ENCODE results near the gene AHCYL2.
"Not testable (repeated sequence)": the region's sequence is repeated elsewhere in the genome, so short reads cannot be mapped to it uniquely, and the experiment has no call there.

AHCYL2 gene

GRCh38 chr7:129212126-129212525, 12.7 kb upstream of the AHCYL2 start:
- DNase-seq (ENCODE audit: low read depth, low spot score): no peak
- Histone ChIP-seq H3K4me3 (no peak overlapping the region), H3K9me3 (ENCODE audit: low read depth, low read length) (no peaks in the 10 kb centered on the region), H3K9ac (ENCODE audit: insufficient read length) (no peak overlapping the region), H3K36me3 (ENCODE audit: insufficient read depth, low read length) (peaks cover 30% of the 10 kb centered on the region; the same call in 1 of the 2 replicates), H3K27ac (no peak overlapping the region)
- TF ChIP-seq FOXP2 (optimal IDR thresholded peaks at IDR 0.05; ENCODE audit: control extremely low read depth, extremely low read length, insufficient read depth): no peak
- TF ChIP-seq EZH2 (IDR thresholded peaks at IDR 0.05): no peak
- TF ChIP-seq POLR2AphosphoS5 (IDR thresholded peaks at IDR 0.05; ENCODE audit: borderline replicate concordance, low read depth, low read length): no peak

GRCh38 chr7:129212596-129212995, 12.2 kb upstream of the AHCYL2 start:
- H3K9me3 ChIP-seq (ENCODE audit: low read depth, low read length): no peaks in the 10 kb centered on the region
- H3K9ac ChIP-seq (ENCODE audit: insufficient read length): no peak overlapping the region
- H3K36me3 ChIP-seq (ENCODE audit: insufficient read depth, low read length): peaks cover 30% of the 10 kb centered on the region; the same call in 1 of the 2 replicates
- H3K27ac ChIP-seq: no peak overlapping the region
- no peak overlapping the region for H3K4me3 ChIP-seq
- no peak for DNase-seq (ENCODE audit: low read depth, low spot score)
- TF ChIP-seq POLR2AphosphoS5 (IDR thresholded peaks at IDR 0.05; ENCODE audit: borderline replicate concordance, low read depth, low read length) (no peak), EZH2 (IDR thresholded peaks at IDR 0.05) (no peak), FOXP2 (optimal IDR thresholded peaks at IDR 0.05; ENCODE audit: control extremely low read depth, extremely low read length, insufficient read depth) (no peak)

GRCh38 chr7:129213828-129214227, 11.0 kb upstream of the AHCYL2 start:
- Histone ChIP-seq H3K9me3 (ENCODE audit: low read depth, low read length) (no peaks in the 10 kb centered on the region), H3K4me3 (no peak overlapping the region), H3K27ac (no peak overlapping the region), H3K36me3 (ENCODE audit: insufficient read depth, low read length) (peaks cover 28% of the 10 kb centered on the region; the same call in 1 of the 2 replicates), H3K9ac (ENCODE audit: insufficient read length) (no peak overlapping the region)
- TF ChIP-seq POLR2AphosphoS5 (IDR thresholded peaks at IDR 0.05; ENCODE audit: borderline replicate concordance, low read depth, low read length) (no peak), FOXP2 (optimal IDR thresholded peaks at IDR 0.05; ENCODE audit: control extremely low read depth, extremely low read length, insufficient read depth) (no peak), EZH2 (IDR thresholded peaks at IDR 0.05) (no peak)
- no peak for DNase-seq (ENCODE audit: low read depth, low spot score)

GRCh38 chr7:129215691-129216090, 9.1 kb upstream of the AHCYL2 start:
- DNase-seq (ENCODE audit: low read depth, low spot score); H3K9me3 ChIP-seq (ENCODE audit: low read depth, low read length): not testable (repeated sequence)

GRCh38 chr7:129216101-129216715, 8.6 kb upstream of the AHCYL2 start:
- H3K9me3 ChIP-seq (ENCODE audit: low read depth, low read length); DNase-seq (ENCODE audit: low read depth, low spot score); H3K27ac ChIP-seq; H3K4me3 ChIP-seq; H3K36me3 ChIP-seq (ENCODE audit: insufficient read depth, low read length); H3K9ac ChIP-seq (ENCODE audit: insufficient read length): not testable (repeated sequence)

More at GRCh38 chr7:129215691-129216090, 9.1 kb upstream of the AHCYL2 start:
- H3K4me3 ChIP-seq; H3K27ac ChIP-seq; H3K9ac ChIP-seq (ENCODE audit: insufficient read length): not testable (repeated sequence)
- H3K36me3 ChIP-seq (ENCODE audit: insufficient read depth, low read length): peaks cover 14% of the 10 kb centered on the region; the same call in 1 of the 2 replicates

GRCh38 chr7:129216821-129217416, 7.9 kb upstream of the AHCYL2 start:
- not testable (repeated sequence) for H3K9ac ChIP-seq (ENCODE audit: insufficient read length); H3K4me3 ChIP-seq; H3K36me3 ChIP-seq (ENCODE audit: insufficient read depth, low read length); DNase-seq (ENCODE audit: low read depth, low spot score); H3K27ac ChIP-seq; H3K9me3 ChIP-seq (ENCODE audit: low read depth, low read length)

GRCh38 chr7:129218514-129219062, 6.2 kb upstream of the AHCYL2 start:
- Histone ChIP-seq H3K36me3 (ENCODE audit: insufficient read depth, low read length) (no peaks in the 10 kb centered on the region), H3K9ac (ENCODE audit: insufficient read length) (no peak overlapping the region), H3K4me3 (no peak overlapping the region), H3K27ac (no peak overlapping the region), H3K9me3 (ENCODE audit: low read depth, low read length) (no peaks in the 10 kb centered on the region)
- peak; percentile 42 for DNase-seq (ENCODE audit: low read depth, low spot score)
- no peak for TF ChIP-seq FOXP2 (optimal IDR thresholded peaks at IDR 0.05; ENCODE audit: control extremely low read depth, extremely low read length, insufficient read depth)
- no peak for TF ChIP-seq POLR2AphosphoS5 (IDR thresholded peaks at IDR 0.05; ENCODE audit: borderline replicate concordance, low read depth, low read length)
- no peak for TF ChIP-seq EZH2 (IDR thresholded peaks at IDR 0.05)

- H3K4me3 ChIP-seq; DNase-seq (ENCODE audit: low read depth, low spot score); H3K27ac ChIP-seq; H3K36me3 ChIP-seq (ENCODE audit: insufficient read depth, low read length); H3K9me3 ChIP-seq (ENCODE audit: low read depth, low read length); H3K9ac ChIP-seq (ENCODE audit: insufficient read length): not testable (repeated sequence)
Measured at GRCh38 chr7:129219166-129219565, 5.7 kb upstream of the AHCYL2 start.

- Histone ChIP-seq H3K9me3 (ENCODE audit: low read depth, low read length) (no peaks in the 10 kb centered on the region), H3K27ac (no peak overlapping the region), H3K36me3 (ENCODE audit: insufficient read depth, low read length) (no peaks in the 10 kb centered on the region), H3K4me3 (no peak overlapping the region), H3K9ac (ENCODE audit: insufficient read length) (no peak overlapping the region)
- no peak for DNase-seq (ENCODE audit: low read depth, low spot score)
- no peak for TF ChIP-seq POLR2AphosphoS5 (IDR thresholded peaks at IDR 0.05; ENCODE audit: borderline replicate concordance, low read depth, low read length)
- no peak for TF ChIP-seq FOXP2 (optimal IDR thresholded peaks at IDR 0.05; ENCODE audit: control extremely low read depth, extremely low read length, insufficient read depth)
- TF ChIP-seq EZH2 (IDR thresholded peaks at IDR 0.05): no peak
Measured at GRCh38 chr7:129222064-129222463, 2.8 kb upstream of the AHCYL2 start.

All from SK-N-MC (cell line).